DMS53 treated with DMSO at 0.1 percent for 48 hours (cell line): ENCODE data around the gene TINAGL1.

ENCODE experiments used
- DNase-seq: peaks from one replicate; lab custom pipeline; 2025; ENCODE audit not compliant: unreplicated experiment; lab: John Stamatoyannopoulos, UW

Gene TINAGL1

GRCh38 chr1:31626223-31627207, 50.2 kb downstream of the TINAGL1 start:
- DNase-seq = no peak

DNA sequence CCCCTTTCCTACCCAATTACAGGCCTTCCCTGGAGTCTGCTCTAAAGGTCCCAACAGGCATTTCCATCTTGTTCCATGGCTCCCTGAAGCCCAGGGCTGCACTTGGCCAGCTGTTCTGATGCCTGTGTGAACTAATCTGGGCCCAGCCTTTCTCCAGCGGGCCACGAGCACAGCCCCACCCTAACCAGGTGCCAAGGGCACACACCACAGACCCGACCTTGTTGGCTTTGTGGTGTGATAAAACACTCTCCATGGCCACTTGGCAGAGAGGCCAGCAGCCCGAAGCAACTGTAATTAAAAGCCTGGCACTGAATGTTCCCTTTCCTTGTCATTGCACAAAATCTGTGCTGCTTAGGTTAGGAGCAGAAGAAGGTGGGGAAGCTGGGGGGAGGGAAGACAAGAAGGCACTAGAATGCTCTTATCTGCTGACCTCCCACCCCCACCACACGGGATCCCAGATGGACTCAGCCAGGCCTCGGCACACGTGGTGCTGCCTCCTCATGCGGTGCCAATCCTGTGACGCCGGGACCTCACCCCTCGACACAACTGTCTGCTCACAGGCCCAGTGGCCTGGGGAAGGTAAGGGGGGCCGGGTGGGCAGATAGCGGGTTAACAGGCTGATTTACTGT, 51.1 kb downstream of the TINAGL1 start:
- no peak for DNase-seq

DNA sequence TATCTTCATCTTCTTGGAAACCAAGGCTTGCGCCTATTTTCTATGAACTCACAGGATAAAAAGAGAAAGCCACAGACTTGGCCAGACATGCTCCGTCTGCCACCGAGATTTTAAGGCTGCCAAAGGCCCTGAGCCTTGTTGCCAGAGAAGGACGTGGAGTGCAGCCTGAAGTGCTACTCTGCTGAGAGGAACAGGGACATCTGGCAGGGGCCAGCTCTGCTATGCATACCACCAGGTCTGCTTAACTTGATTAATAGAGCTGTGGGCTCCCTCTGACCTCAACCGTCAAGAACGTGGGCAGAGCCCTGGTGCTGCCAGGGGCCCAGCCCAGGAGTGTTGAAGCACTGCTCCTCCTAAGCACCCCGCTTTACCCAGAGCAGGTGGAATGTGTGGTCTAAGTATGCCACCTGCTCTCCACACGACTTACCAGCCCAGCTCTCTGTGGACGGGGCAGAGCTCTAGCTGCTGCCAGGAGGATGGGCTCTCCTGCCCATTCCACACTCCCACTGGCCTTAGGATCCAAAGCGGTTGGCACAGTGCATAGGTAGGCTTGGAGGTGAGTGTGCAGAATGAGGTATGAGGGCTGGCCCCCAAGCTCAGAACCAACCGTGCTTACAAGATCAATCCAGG, 51.7 kb downstream of the TINAGL1 start:
- no peak for DNase-seq

DNA sequence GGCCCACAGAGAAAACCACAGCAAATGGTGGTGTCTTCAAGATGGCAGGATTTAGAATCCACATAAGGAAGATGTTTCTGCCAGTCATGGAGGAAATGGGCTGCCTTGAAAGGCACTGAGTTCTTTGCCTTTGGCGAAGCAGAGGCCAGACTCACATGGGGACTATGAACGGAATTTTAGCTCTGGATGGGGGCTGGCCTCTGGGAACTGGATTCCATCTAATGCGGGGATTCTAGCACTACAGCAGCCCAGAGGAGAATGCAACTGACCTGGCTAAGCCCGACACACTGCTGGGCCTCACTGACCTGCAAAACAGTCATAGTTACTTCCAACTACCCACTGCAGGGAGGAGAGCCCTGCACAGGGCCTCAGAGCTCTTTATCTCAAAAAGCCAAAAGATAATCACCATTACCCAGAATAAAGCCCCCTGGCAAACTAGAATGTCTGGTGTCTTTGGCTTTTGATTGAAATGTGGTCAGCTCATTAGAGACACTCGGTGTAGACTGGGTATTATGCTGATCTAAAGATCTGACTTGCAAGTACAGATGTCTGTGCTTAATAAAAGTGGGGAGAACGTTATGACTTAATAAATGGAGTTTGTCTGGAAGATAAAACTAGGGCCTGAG, 52.7 kb downstream of the TINAGL1 start:
- DNase-seq = no peak

- no peak for DNase-seq
These were observed 56.3 kb downstream of the TINAGL1 start for GRCh38 chr1:31632649-31633048.

DNA sequence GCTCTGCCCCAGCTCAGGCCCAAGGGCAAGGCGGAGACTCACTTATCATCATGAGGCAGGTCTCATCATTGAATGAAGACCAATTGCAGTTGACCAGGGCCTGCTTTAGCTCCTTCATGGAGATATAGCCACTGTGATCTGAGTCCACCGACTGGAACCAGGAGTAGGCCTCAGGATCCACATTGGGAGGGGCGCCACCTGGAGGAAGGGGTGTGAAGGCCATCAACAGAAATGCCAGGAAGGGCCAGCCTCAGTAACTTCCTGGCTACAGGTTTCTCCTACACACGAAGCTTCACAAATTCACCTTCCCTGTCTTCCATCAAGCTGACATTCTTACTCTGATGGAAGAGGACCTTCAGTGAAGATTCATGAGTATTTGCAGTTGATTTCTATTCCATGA, 56.8 kb downstream of the TINAGL1 start:
- peak; percentile 38 for DNase-seq
